ENCODE results near the gene SLC18A3.

DNA sequence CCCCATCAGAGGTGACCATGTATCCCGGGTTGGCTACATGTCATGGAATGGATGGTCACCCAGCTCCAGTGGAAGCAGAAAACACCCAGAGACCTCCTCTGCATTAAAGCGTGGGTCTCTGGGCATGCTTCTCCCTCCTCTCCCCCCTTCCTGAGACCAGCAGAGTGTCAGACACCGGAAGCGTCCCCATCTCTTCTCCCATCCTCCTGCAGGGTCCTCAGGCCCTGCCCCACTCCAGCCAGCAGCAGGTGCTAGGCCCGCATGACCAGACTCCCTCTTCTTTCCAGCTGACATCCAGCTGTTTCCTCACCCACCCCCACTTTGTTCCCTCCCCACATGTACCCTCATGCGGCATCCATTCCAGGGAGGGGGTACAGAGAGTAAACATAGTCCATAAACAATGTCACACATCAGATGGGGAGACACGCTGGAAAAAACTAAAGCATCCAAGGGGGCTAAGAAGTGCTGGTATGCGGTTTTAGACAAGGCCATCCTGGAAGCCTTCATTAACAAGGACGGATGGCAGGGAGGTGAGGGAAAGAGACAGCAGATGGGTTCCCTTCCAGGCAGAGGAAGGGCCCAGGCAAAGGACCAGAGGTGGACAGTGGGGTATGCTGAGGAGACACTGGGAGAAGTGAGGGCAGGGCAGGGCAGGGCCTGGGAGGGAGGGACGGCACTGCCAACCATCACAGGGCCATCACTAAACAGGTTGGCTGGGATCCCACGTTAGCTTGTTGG is 12.5 kb upstream of the SLC18A3 start:
- TF ChIP-seq, protein P1, sequence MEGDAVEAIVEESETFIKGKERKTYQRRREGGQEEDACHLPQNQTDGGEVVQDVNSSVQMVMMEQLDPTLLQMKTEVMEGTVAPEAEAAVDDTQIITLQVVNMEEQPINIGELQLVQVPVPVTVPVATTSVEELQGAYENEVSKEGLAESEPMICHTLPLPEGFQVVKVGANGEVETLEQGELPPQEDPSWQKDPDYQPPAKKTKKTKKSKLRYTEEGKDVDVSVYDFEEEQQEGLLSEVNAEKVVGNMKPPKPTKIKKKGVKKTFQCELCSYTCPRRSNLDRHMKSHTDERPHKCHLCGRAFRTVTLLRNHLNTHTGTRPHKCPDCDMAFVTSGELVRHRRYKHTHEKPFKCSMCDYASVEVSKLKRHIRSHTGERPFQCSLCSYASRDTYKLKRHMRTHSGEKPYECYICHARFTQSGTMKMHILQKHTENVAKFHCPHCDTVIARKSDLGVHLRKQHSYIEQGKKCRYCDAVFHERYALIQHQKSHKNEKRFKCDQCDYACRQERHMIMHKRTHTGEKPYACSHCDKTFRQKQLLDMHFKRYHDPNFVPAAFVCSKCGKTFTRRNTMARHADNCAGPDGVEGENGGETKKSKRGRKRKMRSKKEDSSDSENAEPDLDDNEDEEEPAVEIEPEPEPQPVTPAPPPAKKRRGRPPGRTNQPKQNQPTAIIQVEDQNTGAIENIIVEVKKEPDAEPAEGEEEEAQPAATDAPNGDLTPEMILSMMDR (optimal IDR thresholded peaks at IDR 0.05 in 1 of 3, IDR thresholded peaks at IDR 0.05 in 1 of 3, conservative IDR thresholded peaks at IDR 0.05 in 1 of 3; ENCODE audit: extremely low read depth in 1 of 3, insufficient read depth in 2 of 3, low read length in 3 of 3): no peak
- TF ChIP-seq EZH2 (IDR thresholded peaks at IDR 0.05; ENCODE audit: low read length): no peak

Data from keratinocyte (primary cell).